GM12892 (cell line): ENCODE data around the gene ZRANB3.

ENCODE experiments used
- POLR2A ChIP-seq: IDR thresholded peaks from 2 replicates; pipeline ENCODE4 v1.6.1; 2011; ENCODE audit warnings: low read depth, low read length, control low read depth
- POLR2AphosphoS5 ChIP-seq: IDR thresholded peaks from 2 replicates; pipeline ENCODE4 v1.6.1; 2011; ENCODE audit warnings: low read depth, low read length, control low read depth
- TAF1 ChIP-seq: IDR thresholded peaks from 2 replicates; pipeline ENCODE4 v1.6.1; 2011; ENCODE audit warnings: low read depth, mild to moderate bottlenecking, control low read depth, low read length, borderline replicate concordance

- TF ChIP-seq POLR2A (no peak), POLR2AphosphoS5 (no peak), TAF1 (no peak)
These were observed 74.2 kb downstream of the ZRANB3 start for GRCh38 chr2:135456835-135457234.
